SK-N-DZ (cell line): Measurements from ENCODE around the gene CPSF4L.

ENCODE experiments used
- DNase-seq: peaks from one replicate; pipeline ENCODE4 v3.0.0-alpha.2; 2015; ENCODE audit warnings: low spot score

CPSF4L gene

GRCh38 chr17:73232587-73233373, 28.9 kb downstream of the CPSF4L start:
- peak; percentile 38 for DNase-seq

- peak; percentile 98 for DNase-seq
Measured at GRCh38 chr17:73231841-73232586, 29.7 kb downstream of the CPSF4L start.

- DNase-seq = peak; percentile 35
Measured at GRCh38 chr17:73231395-73231794, 30.3 kb downstream of the CPSF4L start.

DNA sequence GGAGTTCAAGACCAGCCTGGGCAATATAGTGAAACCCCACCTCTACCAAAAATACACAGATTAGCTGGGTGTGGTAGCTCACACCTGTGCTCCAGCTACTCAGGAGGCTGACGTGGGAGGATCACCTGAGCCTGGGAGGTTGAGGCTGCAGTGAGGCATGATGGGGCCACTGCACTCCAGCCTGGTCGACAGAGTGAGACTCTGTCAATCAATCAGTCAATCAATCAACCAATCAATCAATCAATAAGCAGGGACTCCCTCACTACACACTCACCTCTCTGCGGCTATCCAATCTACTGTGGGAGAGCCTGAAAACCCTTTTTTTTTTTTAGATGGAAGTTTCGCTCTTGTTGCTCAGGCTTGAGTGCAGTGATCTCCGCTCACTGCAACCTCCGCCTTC, 31.6 kb downstream of the CPSF4L start:
- no peak for DNase-seq

DNA sequence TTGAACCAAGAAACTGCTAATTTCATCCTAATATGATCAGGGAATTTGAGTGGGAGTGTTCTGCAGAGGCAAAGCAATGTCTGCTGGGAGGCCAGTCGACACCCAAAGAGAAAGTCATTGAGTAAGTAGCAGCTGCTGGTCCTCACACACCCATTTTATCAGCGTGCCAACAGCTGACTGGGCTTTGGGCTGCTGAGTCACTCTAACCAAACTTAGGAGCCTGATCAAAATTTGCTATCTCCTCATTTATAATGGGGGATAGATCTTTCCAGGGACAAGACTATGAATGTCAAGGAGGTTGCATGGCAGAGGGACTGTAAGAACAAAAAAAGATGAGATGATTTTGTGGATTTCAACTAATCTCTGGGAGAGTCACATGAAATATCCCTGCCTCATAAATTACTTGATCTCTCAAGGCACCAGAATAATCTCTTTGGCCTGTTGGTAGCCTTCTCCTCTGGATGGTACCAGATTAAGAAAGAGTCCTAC, 32.9 kb downstream of the CPSF4L start:
- DNase-seq = no peak

DNA sequence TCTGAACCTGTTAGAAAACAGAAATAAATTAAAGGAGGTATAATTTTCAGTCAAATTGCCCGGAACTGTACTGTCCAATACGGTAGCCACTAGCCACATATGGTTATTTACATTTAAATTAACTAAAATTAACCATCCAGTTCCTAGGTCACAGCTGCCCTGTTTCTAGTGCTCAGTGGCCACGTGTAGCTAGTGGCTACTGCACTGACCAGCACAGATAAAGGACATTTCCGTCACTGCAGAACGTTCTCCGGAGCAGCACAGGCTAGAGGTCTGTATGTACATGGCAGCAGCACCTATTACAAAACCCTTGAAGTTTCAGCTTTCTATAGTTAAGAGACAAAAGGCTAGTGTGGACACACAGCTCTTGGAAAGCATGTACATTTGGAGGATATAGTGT, 33.7 kb downstream of the CPSF4L start:
- DNase-seq = no peak

DNA sequence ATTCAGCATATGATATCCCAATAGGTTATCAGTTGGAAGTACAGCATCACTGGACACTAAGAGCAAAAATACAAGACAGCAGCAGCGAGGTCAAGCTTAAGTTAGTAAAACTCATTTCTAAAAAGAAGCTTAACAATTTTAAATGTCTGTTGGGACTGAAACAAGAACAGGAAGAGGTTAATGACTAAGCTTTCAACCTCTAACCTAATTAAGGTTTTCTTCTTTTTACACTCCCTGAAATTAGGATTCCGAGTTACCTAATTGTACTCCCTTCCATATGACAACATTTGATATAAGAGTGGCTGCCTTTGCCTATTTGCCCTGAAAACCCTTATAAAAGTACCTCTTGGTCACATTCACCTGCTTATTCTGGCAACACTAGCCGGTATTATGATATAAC, 34.3 kb downstream of the CPSF4L start:
- DNase-seq = no peak

DNA sequence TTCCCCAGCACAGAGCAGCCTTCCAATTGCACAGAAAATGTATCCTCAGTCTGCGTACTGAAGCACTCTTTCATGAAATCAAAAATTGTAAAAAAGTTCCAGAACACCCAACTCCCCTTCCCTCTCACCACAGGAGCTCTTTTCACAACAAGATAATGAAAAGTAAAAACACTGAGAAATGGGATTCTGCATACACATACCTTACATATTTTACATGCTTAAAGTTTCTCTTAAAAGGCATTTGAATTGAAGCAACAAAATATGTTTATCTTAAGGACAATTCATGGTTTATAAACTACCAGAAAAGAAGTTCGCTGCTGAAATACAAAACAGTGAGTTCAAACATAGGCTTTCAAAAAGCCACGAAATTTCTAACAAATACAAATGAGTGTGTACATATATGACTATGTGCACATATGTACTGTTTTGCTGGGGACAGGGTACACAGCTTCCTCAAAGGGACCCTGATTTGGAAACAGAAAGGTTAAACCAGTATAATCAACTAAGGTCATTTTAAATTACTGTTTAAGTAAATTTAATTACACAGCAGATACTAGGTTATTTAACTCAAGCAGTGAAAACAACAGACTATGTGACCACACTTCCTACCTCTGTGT, 35.0 kb downstream of the CPSF4L start:
- no peak for DNase-seq

GRCh38 chr17:73224663-73225305, 36.9 kb downstream of the CPSF4L start:
- DNase-seq = no peak

GRCh38 chr17:73224237-73224636, 37.4 kb downstream of the CPSF4L start:
- DNase-seq = no peak

GRCh38 chr17:73223626-73224230, 38.0 kb downstream of the CPSF4L start:
- DNase-seq = no peak

- no peak for DNase-seq
Measured at GRCh38 chr17:73215447-73215846, 46.2 kb downstream of the CPSF4L start.

GRCh38 chr17:73214851-73215250, 46.8 kb downstream of the CPSF4L start:
- no peak for DNase-seq

DNA sequence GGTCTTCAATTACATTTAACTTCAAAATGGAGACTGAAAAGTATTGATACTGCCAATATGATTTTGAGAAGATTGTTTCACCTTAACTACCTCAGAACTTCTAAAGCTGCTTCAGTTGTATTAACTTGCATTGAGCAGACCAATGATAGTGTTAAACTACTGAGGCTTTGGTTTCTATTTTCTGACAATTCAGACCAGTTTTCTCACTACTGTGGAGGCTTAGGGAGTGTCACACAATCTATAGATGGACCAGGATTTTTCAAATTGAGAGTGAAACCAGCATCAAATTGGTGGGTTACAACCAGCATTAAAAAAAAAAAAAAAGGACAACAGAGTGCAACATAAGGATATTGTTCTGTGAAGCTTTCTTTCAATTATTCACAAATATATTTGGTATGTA, 47.7 kb downstream of the CPSF4L start:
- no peak for DNase-seq

- no peak for DNase-seq
Measured at GRCh38 chr17:73211745-73212144, 49.9 kb downstream of the CPSF4L start.

GRCh38 chr17:73210002-73210678, 51.5 kb downstream of the CPSF4L start:
- DNase-seq = no peak

DNA sequence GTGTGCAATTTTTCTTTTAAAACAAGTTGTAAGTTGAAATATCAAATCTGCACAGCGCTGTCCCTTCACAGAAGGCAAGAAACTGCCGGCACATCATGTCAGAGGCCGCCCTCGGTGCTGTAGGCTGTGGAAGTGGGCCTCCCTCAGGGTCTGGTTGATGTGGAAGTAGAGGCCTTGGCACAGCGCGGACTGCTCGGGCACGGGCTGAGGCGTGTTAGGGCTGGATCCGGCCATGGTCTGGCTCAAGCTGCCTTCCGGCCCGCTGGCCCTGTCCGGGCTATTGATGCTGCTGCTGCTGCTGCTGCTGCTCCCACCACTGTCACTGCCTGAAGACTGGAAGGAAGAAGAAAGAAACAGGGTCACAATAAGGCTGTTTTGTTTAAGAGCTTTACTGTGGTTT, 52.2 kb downstream of the CPSF4L start:
- DNase-seq = no peak

- DNase-seq = no peak
Measured at GRCh38 chr17:73208139-73208827, 53.4 kb downstream of the CPSF4L start.

GRCh38 chr17:73205459-73205961, 56.2 kb downstream of the CPSF4L start:
- DNase-seq = peak; percentile 73
